Measurements from ENCODE around the gene ACAP3.

DNA sequence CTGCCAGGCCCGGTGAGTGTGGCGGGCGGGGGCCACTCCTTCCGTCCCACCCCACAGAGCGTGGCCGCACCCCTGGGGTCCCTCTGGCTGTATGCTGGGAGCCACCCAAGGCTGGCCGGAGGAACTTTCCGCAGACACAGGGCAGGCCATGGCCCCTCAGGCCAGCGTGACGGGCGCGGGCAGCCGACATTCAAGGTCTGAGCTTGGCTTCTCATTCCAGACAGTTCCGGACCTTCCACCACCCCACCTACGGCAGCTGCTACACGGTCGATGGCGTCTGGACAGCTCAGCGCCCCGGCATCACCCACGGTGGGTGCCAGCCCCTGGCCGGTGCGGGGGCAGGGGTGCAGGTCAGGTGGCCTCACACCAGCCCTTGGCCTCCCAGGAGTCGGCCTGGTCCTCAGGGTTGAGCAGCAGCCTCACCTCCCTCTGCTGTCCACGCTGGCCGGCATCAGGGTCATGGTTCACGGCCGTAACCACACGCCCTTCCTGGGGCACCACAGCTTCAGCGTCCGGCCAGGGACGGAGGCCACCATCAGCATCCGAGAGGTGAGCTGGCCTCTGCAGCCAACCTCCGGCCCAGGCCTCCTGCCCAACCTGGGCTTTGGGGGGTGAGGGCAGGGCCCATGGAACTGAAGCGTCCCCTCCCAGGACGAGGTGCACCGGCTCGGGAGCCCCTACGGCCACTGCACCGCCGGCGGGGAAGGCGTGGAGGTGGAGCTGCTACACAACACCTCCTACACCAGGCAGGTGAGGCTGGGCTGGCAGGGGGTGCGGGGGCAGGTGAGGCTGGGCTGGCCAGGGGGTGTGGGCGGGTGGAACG lies 20.2 kb downstream of the ACAP3 start:
- TF ChIP-seq CTCF (IDR thresholded peaks at IDR 0.05; ENCODE audit: low read depth, low read length) (no peak), MAX (IDR thresholded peaks at IDR 0.05; ENCODE audit: low read depth, low read length) (no peak), POLR2A (IDR thresholded peaks at IDR 0.05; ENCODE audit: extremely low read depth, insufficient read length) (no peak), MYC (IDR thresholded peaks at IDR 0.05; ENCODE audit: low read depth, low read length) (no peak)
